Trophoblast cell (in vitro differentiated cells and primary cell): ENCODE measurements around the gene SERPINH1.

Source experiments
- DNase-seq, 2 donors: peaks; one replicate each; pipeline ENCODE4 v3.0.0-alpha.2; 2016
- H2AFZ ChIP-seq: 2 replicates; pipeline ENCODE4 v1.6.1; 2013; ENCODE audit warnings: low read length, moderate library complexity, mild to moderate bottlenecking; ENCODE audit not compliant: insufficient read depth, poor library complexity
- H2AK5ac ChIP-seq: 2 replicates; pipeline ENCODE4 v1.6.1; 2013; ENCODE audit warnings: mild to moderate bottlenecking, low read length
- H2BK120ac ChIP-seq: 2 replicates; pipeline ENCODE4 v1.6.1; 2013; ENCODE audit warnings: low read length, mild to moderate bottlenecking, moderate library complexity; ENCODE audit not compliant: insufficient read depth, poor library complexity
- H2BK12ac ChIP-seq: 2 replicates; pipeline ENCODE4 v1.6.1; 2013; ENCODE audit warnings: mild to moderate bottlenecking, low read length, moderate library complexity
- H2BK5ac ChIP-seq: 2 replicates; pipeline ENCODE4 v1.6.1; 2013; ENCODE audit warnings: low read length, low read depth, moderate library complexity, mild to moderate bottlenecking; ENCODE audit not compliant: poor library complexity
- H3K14ac ChIP-seq: 2 replicates; pipeline ENCODE4 v1.6.1; 2013; ENCODE audit warnings: mild to moderate bottlenecking, low read length
- H3K18ac ChIP-seq: 2 replicates; pipeline ENCODE4 v1.6.1; 2013; ENCODE audit warnings: mild to moderate bottlenecking, low read length
- H3K23ac ChIP-seq: 2 replicates; pipeline ENCODE4 v1.6.1; 2013; ENCODE audit warnings: low read length
- H3K27ac ChIP-seq: 2 replicates; pipeline ENCODE4 v1.5.1; 2013; ENCODE audit warnings: low read depth, mild to moderate bottlenecking, inconsistent platforms, low read length, moderate library complexity
- H3K27me3 ChIP-seq: 2 replicates; pipeline ENCODE4 v1.6.1; 2013; ENCODE audit warnings: inconsistent platforms, mild to moderate bottlenecking, low read length, moderate library complexity; ENCODE audit not compliant: insufficient read depth
- H3K36me3 ChIP-seq, 2 experiments: 1 replicate in 1 of 2; 2 replicates in 1 of 2; pipeline ENCODE4 v1.6.1; 2013; ENCODE audit warnings: low read length in 2 of 2, mild to moderate bottlenecking in 2 of 2, moderate library complexity in 1 of 2; ENCODE audit not compliant: insufficient read depth in 2 of 2, control insufficient read depth in 1 of 2
- H3K4ac ChIP-seq: 2 replicates; pipeline ENCODE4 v1.6.1; 2013; ENCODE audit warnings: low read depth, mild to moderate bottlenecking, low read length, moderate library complexity
- H3K4me1 ChIP-seq, 2 experiments: 1 replicate in 1 of 2; 2 replicates in 1 of 2; pipeline ENCODE4 v1.6.1; 2013; ENCODE audit warnings: low read length in 2 of 2, mild to moderate bottlenecking in 2 of 2, moderate library complexity in 1 of 2; ENCODE audit not compliant: insufficient read depth in 2 of 2, control insufficient read depth in 1 of 2
- H3K4me2 ChIP-seq: 2 replicates; pipeline ENCODE4 v1.6.1; 2013; ENCODE audit warnings: inconsistent platforms, mild to moderate bottlenecking, low read length, moderate library complexity
- H3K4me3 ChIP-seq: 2 replicates; pipeline ENCODE4 v1.5.1; 2013; ENCODE audit warnings: mild to moderate bottlenecking, low read depth, low read length, inconsistent platforms
- H3K79me1 ChIP-seq: one replicate; pipeline ENCODE4 v1.6.1; 2013; ENCODE audit warnings: low read length
- H3K79me2 ChIP-seq: 2 replicates; pipeline ENCODE4 v1.6.1; 2013; ENCODE audit warnings: low read length, mild to moderate bottlenecking; ENCODE audit not compliant: control insufficient read depth, insufficient read depth, poor library complexity
- H3K9ac ChIP-seq: 2 replicates; pipeline ENCODE4 v1.6.1; 2013; ENCODE audit warnings: mild to moderate bottlenecking, low read length
- H3K9me3 ChIP-seq: 2 replicates; pipeline ENCODE4 v1.6.1; 2013; ENCODE audit warnings: low read depth, mild to moderate bottlenecking, control low read depth, inconsistent platforms, low read length; ENCODE audit not compliant: insufficient read depth
- H4K12ac ChIP-seq: 2 replicates; pipeline ENCODE4 v1.6.1; 2013; ENCODE audit warnings: low read depth, mild to moderate bottlenecking, low read length, moderate library complexity
- H4K8ac ChIP-seq: 2 replicates; pipeline ENCODE4 v1.6.1; 2013; ENCODE audit warnings: low read depth, mild to moderate bottlenecking, low read length, moderate library complexity
- H4K91ac ChIP-seq: one replicate; pipeline ENCODE4 v1.6.1; 2013; ENCODE audit warnings: low read depth, mild to moderate bottlenecking, low read length, moderate library complexity
- WGBS: extraction: QIAGEN DNeasy Blood & Tissue Kit; methylation state at CpG from one replicate; pipeline ENCODE4 v1.1.7; 2013; ENCODE audit warnings: missing lambda C conversion rate; ENCODE audit not compliant: insufficient read length, insufficient coverage; ENCODE audit errors: extremely low coverage; 5-methylcytosine and 5-hydroxymethylcytosine counted together

The SERPINH1 gene

DNA sequence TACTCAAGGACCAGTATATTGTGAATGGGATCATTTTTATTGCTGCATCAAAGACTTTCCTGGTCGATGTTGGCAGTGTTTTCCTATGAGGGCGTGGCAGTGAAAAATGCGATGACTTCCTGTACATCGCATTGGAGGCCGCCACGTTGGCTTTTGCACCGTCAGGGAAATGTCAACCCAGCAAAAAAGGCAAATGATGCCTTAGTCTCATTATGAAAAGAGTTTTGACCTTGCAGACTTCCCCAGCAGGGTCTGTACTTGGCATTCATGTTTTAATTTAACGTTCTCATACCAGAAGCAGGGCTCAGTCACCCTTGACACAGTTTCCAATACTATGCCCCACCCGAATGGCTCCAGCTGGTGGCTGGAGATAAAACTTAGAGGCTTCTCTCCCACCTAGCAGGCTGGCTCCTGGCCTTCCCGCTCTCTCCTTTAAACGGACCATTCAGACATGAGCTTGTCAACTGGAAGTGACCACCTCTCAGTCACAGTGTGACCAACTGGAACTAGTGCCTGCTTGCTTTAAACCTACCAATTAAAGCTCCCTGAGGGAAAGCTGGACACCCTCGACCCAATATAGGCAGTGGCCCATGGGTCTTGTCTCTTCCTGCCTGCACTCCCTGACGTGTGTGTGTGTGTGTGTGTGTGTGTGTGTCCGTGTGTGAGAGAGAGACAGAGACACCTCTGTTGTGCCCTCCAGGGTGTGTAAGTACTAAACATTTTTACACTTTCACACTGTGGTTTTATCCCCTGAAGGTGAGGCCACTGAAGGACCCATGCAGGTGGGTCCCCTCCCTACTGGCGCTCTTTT is 27.6 kb upstream of the SERPINH1 start:
- H3K14ac ChIP-seq = no peak overlapping the region
- no peaks in the 10 kb centered on the region for H3K79me1 ChIP-seq
- no peaks in the 10 kb centered on the region for H3K27me3 ChIP-seq
- no peak overlapping the region for H2AFZ ChIP-seq
- DNase-seq = no peak
- no peak overlapping the region for H2BK5ac ChIP-seq
- H3K23ac ChIP-seq = no peak overlapping the region
- H3K4me2 ChIP-seq = no peak overlapping the region
- H3K27ac ChIP-seq = no peak overlapping the region
- no peak overlapping the region for H4K12ac ChIP-seq
- no peak overlapping the region for H2BK120ac ChIP-seq
- no peaks in the 10 kb centered on the region for H3K36me3 ChIP-seq
- H3K4ac ChIP-seq = no peak overlapping the region
- no peak overlapping the region for H2AK5ac ChIP-seq
- H3K18ac ChIP-seq = no peak overlapping the region
- no peak overlapping the region for H3K4me3 ChIP-seq
- no peak overlapping the region for H3K9ac ChIP-seq
- peaks cover 3 to 4% of the 10 kb centered on the region in 2 experiments for H3K4me1 ChIP-seq
- H3K79me2 ChIP-seq = no peaks in the 10 kb centered on the region
- H4K8ac ChIP-seq = no peak overlapping the region
- no peaks in the 10 kb centered on the region for H3K9me3 ChIP-seq
- no peak overlapping the region for H2BK12ac ChIP-seq
- H4K91ac ChIP-seq = no peak overlapping the region
- WGBS = no CpG with 5 or more reads among the region's 15 CpGs

DNA sequence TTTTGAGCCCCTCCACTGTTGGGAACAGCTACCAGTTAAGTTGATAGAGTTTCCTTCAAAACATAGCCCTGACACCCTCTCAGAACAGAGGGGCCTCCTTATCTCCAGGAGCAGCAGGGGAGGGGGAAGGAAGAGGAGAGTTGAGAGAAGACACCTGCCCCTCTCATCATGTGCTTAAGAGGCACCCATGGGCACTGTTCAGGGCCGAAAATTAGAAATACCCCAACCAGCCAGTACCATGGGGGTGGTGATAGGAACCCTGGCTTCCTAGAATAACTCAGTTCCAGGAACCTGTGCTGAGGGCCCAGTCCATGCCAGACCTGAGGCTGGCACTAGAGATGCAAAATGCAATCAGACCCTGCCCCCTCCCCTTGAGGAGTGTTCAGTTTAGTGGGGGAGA is 27.0 kb upstream of the SERPINH1 start:
- Histone ChIP-seq H4K91ac (no peak overlapping the region), H3K27ac (no peak overlapping the region), H4K12ac (no peak overlapping the region), H2BK12ac (no peak overlapping the region), H2AFZ (no peak overlapping the region), H3K4ac (no peak overlapping the region), H3K4me2 (no peak overlapping the region), H3K79me1 (no peaks in the 10 kb centered on the region), H3K4me1 (peaks cover 3 to 4% of the 10 kb centered on the region in 2 experiments), H3K23ac (no peak overlapping the region), H3K18ac (no peak overlapping the region), H3K4me3 (no peak overlapping the region), H2BK5ac (no peak overlapping the region), H3K9me3 (no peaks in the 10 kb centered on the region), H3K27me3 (no peaks in the 10 kb centered on the region), H3K79me2 (no peaks in the 10 kb centered on the region), H3K9ac (no peak overlapping the region), H2BK120ac (no peak overlapping the region), H2AK5ac (no peak overlapping the region), H3K36me3 (no peaks in the 10 kb centered on the region), H3K14ac (no peak overlapping the region), H4K8ac (no peak overlapping the region)
- WGBS = no CpG with 5 or more reads among the region's 1 CpG
- no peak for DNase-seq

DNA sequence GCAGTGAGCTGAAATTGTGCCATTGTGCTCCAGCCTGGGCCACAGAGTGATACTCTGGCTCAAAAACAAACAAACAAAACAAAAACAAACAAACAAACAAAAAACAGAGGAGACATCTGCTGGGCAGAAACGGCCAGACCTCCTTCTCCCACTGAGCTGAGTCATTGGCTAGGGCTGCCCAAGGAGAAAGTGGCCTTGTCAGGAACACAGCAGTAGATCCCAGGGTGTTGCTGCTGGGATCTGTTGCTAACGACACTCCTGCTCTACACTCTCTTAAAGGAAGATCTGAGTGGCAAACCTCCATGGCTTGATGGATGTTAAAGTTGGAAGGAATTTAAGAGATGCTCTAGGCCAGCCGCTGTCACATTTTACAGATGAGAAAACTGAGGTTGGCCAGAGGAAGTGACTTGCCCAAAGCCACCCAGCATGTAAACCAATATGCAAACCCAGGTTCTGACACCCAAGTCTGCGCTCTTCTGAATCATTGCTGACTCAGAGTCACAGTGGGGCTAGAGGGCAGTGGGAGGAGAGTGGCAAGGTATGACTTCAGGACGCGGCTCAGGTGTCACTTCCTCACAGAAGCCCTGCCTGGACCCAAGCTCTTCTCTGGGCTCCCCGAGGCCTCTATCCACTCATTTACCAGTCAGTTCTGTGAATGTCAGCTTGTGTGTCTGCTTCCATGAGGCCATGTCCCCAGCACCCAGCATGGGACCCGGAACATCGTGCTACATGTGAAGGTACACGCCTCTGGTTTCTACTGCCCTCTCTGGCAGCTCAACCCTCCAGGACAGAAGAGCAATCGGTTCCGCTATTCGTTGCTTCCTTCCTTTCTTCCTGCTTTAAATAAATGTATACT is 25.0 kb upstream of the SERPINH1 start:
- no peak overlapping the region for H3K27ac ChIP-seq
- no peak overlapping the region for H4K12ac ChIP-seq
- H2BK12ac ChIP-seq = no peak overlapping the region
- no peak overlapping the region for H3K4me2 ChIP-seq
- no peak overlapping the region for H2AFZ ChIP-seq
- no peak overlapping the region for H2BK120ac ChIP-seq
- peaks cover 3 to 4% of the 10 kb centered on the region in 2 experiments for H3K4me1 ChIP-seq
- H3K14ac ChIP-seq = no peak overlapping the region
- no peak overlapping the region for H3K9ac ChIP-seq
- no peak overlapping the region for H3K4me3 ChIP-seq
- H3K27me3 ChIP-seq = no peaks in the 10 kb centered on the region
- no peak overlapping the region for H4K91ac ChIP-seq
- no peak overlapping the region for H3K18ac ChIP-seq
- no peaks in the 10 kb centered on the region for H3K9me3 ChIP-seq
- WGBS = no CpG with 5 or more reads among the region's 13 CpGs
- no peak overlapping the region for H2AK5ac ChIP-seq
- H3K79me1 ChIP-seq = no peaks in the 10 kb centered on the region
- no peak overlapping the region for H2BK5ac ChIP-seq
- peak; percentile 64 to 79 for DNase-seq
- no peaks in the 10 kb centered on the region for H3K79me2 ChIP-seq
- no peak overlapping the region for H4K8ac ChIP-seq
- no peak overlapping the region for H3K4ac ChIP-seq
- H3K36me3 ChIP-seq = no peaks in the 10 kb centered on the region
- H3K23ac ChIP-seq = no peak overlapping the region

DNA sequence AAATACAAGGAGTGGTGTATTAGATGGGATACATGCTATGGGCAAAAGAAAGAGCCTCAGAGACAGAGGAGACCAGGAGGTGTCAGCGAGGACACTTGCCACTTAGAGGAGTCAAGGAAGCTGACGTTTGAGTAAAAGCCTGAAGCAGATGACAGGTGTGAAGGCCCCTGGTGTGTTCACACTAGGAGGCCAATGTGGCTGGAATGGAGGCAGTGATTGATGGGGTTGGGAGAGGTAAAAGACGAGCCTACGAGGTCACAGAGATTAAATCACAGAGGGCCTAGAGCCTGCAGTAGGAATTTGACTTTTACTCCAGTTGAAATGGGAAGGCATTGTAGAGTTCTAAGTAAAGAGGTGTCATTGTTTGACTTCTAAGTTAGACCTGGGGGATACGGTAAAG is 24.3 kb upstream of the SERPINH1 start:
- H3K4me2 ChIP-seq = no peak overlapping the region
- no peak overlapping the region for H4K91ac ChIP-seq
- no peaks in the 10 kb centered on the region for H3K36me3 ChIP-seq
- no peaks in the 10 kb centered on the region for H3K79me1 ChIP-seq
- no peak for DNase-seq
- no peak overlapping the region for H3K27ac ChIP-seq
- H3K79me2 ChIP-seq = no peaks in the 10 kb centered on the region
- no peak overlapping the region for H4K8ac ChIP-seq
- no peak overlapping the region for H2BK5ac ChIP-seq
- no peak overlapping the region for H2AFZ ChIP-seq
- no peak overlapping the region for H2BK12ac ChIP-seq
- no peak overlapping the region for H3K9ac ChIP-seq
- no peak overlapping the region for H3K4me3 ChIP-seq
- WGBS = no CpG with 5 or more reads among the region's 5 CpGs
- H4K12ac ChIP-seq = no peak overlapping the region
- peaks cover 3 to 4% of the 10 kb centered on the region in 2 experiments for H3K4me1 ChIP-seq
- H3K9me3 ChIP-seq = no peaks in the 10 kb centered on the region
- H3K18ac ChIP-seq = no peak overlapping the region
- H2BK120ac ChIP-seq = no peak overlapping the region
- H2AK5ac ChIP-seq = no peak overlapping the region
- H3K14ac ChIP-seq = no peak overlapping the region
- H3K4ac ChIP-seq = no peak overlapping the region
- H3K27me3 ChIP-seq = no peaks in the 10 kb centered on the region
- H3K23ac ChIP-seq = no peak overlapping the region
